Measurements from ENCODE around the gene C6orf163. TPM values are rescaled to one million over a fixed set of nuclear protein-coding genes. Genes with fewer than 3 reads are reported as not detected.
A peak's percentile ranks its signal among the peaks of the same experiment; 100 is the strongest.

The C6orf163 gene
- polyA plus RNA-seq, 1 donor from 2014 or later = 0.56 TPM

DNA sequence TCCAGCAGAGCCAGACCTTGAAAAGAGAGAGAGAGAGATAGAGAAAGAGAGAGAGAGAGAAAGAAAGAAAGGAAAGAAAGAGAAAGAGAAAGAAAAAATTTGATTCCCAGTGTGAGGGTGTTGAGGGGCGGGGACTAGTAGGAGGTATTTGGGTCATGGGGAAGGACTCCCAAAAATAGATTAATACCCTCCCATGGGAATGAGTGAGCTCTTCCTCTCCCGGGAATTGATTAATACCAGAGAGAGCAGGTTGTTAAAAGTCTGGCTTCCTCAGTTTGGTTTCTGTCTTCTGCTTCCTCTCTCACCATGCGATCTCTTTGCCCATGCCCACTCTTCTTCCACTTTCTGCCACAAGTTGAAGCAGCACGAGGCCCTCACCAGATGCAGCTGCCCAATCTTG, 34.3 kb downstream of the C6orf163 start:
- peaks cover 2% of the 10 kb centered on the region for H3K36me3 Mint-ChIP-seq
- H3K4me3 Mint-ChIP-seq = peak overlapping the region in 3 of 4 donors; percentile 44 to 87 (median 81)
- no peaks in the 10 kb centered on the region for H3K27me3 Mint-ChIP-seq
- no peaks in the 10 kb centered on the region for H3K9me3 Mint-ChIP-seq
- H3K4me1 Mint-ChIP-seq = peaks cover 11 to 15% (median 12%) of the 10 kb centered on the region in 3 donors
- H3K27ac Mint-ChIP-seq = peak overlapping the region; percentile 3 to 80 (median 13)

DNA sequence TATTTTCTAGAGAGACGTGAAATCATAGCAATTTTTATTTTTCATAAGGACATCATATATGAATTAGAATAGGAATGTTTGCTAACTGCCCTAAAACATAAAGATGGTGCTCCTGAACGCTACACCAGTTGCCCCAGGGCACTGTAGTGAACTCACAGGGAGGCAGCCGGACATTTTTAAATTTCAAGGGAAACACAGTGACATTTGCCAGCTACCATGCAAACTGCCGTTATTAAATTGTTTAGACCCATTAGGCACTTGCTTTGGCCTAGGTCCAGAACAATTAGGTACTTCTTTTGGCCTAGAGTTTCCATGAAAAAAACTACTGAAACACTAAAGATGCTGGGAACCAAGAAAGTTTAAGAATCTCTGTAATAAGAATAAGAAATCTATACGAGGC, 38.2 kb downstream of the C6orf163 start:
- Mint-ChIP-seq H3K27me3 (no peaks in the 10 kb centered on the region), H3K9me3 (no peaks in the 10 kb centered on the region), H3K36me3 (peaks cover 2% of the 10 kb centered on the region), H3K4me3 (no peak overlapping the region), H3K27ac (no peak overlapping the region), H3K4me1 (peaks cover 11 to 12% (median 11%) of the 10 kb centered on the region in 3 donors)

DNA sequence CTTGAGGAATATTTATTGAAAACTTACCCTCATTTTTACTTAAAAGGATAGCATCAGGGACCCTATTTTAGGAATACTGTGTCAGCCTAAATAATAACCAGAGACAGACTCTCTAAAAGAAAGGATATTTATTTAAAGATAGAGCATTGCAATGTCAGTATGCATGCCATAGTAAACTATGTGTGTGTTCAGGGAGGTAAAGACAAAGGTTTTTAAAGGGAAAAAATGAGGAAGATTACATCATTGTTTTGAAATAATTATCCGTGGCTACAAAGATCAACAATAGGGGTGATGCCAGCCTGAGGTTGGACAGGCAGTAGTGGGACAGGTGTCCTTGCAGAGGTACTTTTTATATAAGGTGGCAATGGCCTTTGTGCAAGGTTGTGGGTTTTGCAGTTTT, 39.4 kb downstream of the C6orf163 start:
- H3K4me3 Mint-ChIP-seq = no peak overlapping the region
- no peak overlapping the region for H3K27ac Mint-ChIP-seq
- H3K4me1 Mint-ChIP-seq = peaks cover 3 to 4% (median 3%) of the 10 kb centered on the region in 3 donors
- H3K9me3 Mint-ChIP-seq = no peaks in the 10 kb centered on the region
- H3K36me3 Mint-ChIP-seq = no peaks in the 10 kb centered on the region
- no peaks in the 10 kb centered on the region for H3K27me3 Mint-ChIP-seq

DNA sequence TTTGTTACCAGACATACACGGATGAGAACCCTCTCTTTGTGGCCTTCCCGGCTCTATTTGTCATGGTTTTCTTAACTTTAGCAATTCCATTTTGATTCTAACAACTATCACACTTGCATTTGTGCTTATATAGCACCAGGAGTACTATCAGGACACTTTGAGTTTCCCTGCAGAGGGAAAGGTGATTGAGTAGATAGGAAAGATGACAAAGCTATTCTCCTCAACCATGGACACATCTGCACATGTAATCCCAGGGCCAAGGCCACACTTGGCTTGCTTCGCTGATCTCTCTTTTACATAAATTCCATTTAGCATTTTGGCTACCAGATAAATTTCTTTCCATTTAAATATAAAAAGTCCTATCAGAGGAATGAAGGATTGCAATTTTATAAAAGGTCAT, 39.8 kb downstream of the C6orf163 start:
- H3K4me3 Mint-ChIP-seq = no peak overlapping the region
- no peaks in the 10 kb centered on the region for H3K9me3 Mint-ChIP-seq
- H3K27ac Mint-ChIP-seq = no peak overlapping the region
- H3K27me3 Mint-ChIP-seq = no peaks in the 10 kb centered on the region
- H3K4me1 Mint-ChIP-seq = peaks cover 0 to 1% (median 0%) of the 10 kb centered on the region in 3 donors
- no peaks in the 10 kb centered on the region for H3K36me3 Mint-ChIP-seq

DNA sequence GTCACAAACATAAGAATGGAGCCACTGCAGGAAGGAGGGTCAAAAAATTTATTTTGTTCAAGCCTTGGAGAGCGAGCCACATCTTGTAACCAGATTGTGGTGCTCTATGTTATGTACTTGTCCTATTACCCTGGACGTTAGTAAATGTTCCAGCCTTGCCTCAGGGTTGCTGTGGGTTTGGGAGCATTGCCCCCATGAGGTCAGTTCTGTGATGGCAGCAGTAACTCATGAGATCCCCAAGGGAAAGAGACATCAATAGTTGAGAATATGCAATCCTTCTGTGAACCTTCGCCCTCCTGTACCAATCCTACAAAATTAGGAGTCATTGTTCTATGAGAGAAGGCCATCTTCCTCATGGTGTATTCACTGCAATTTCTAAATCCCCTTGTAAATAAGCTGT, 46.7 kb downstream of the C6orf163 start:
- peaks cover 0 to 6% (median 2%) of the 10 kb centered on the region in 3 donors for H3K4me1 Mint-ChIP-seq
- no peak overlapping the region for H3K27ac Mint-ChIP-seq
- no peaks in the 10 kb centered on the region for H3K27me3 Mint-ChIP-seq
- H3K36me3 Mint-ChIP-seq = no peaks in the 10 kb centered on the region
- no peaks in the 10 kb centered on the region for H3K9me3 Mint-ChIP-seq
- no peak overlapping the region for H3K4me3 Mint-ChIP-seq

DNA sequence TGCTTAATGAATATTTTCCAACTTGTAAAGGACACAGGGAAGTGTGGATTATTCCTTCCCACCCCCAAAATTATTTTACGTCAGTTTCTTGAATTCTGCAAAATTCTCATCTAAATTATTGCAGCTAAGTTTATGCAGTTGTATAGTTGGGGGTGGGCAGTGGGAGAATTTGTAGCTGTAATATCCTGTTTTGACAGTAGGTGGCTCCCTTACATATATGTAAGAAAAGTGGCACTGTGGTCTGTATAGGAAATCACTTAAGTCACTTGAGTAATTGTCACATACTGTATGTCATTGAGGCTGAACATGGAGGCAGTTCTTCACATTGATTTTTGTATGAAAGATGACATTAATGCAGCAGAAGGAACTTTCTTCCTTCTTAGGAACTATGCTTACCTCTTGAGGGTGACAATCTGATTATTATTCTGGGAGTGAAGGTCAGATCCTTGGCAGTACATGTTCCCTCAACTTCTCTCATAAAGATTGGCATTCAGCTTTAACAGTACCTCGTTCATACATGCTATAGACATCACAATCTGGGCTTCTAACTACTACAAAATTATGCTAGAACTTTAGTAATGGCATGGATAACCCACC, 48.5 kb downstream of the C6orf163 start:
- no peak overlapping the region for H3K4me3 Mint-ChIP-seq
- H3K4me1 Mint-ChIP-seq = peaks cover 0 to 9% (median 4%) of the 10 kb centered on the region in 3 donors
- no peaks in the 10 kb centered on the region for H3K27me3 Mint-ChIP-seq
- no peak overlapping the region for H3K27ac Mint-ChIP-seq
- H3K36me3 Mint-ChIP-seq = no peaks in the 10 kb centered on the region
- H3K9me3 Mint-ChIP-seq = no peaks in the 10 kb centered on the region

DNA sequence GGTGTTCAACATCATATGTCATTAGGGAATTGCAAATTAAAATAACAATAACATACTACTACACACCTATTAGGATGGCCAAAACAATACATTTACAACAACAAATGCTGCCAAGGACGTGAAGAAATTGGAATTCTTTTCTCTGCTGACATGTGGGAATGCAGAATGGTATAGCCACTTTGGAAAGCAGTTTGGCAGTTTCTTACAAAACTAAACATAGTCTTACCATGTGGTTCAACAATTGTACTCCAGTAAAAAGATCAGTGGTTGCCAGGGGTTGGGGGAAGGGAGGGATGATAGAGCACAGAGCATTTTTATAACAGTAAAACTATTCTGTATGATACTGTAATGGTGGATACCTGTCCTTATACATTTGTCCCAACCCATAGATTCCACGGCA, 50.8 kb downstream of the C6orf163 start:
- H3K27me3 Mint-ChIP-seq = no peaks in the 10 kb centered on the region
- no peaks in the 10 kb centered on the region for H3K9me3 Mint-ChIP-seq
- no peak overlapping the region for H3K4me3 Mint-ChIP-seq
- peaks cover 0 to 9% (median 4%) of the 10 kb centered on the region in 3 donors for H3K4me1 Mint-ChIP-seq
- no peak overlapping the region for H3K27ac Mint-ChIP-seq
- H3K36me3 Mint-ChIP-seq = peaks cover 4% of the 10 kb centered on the region

DNA sequence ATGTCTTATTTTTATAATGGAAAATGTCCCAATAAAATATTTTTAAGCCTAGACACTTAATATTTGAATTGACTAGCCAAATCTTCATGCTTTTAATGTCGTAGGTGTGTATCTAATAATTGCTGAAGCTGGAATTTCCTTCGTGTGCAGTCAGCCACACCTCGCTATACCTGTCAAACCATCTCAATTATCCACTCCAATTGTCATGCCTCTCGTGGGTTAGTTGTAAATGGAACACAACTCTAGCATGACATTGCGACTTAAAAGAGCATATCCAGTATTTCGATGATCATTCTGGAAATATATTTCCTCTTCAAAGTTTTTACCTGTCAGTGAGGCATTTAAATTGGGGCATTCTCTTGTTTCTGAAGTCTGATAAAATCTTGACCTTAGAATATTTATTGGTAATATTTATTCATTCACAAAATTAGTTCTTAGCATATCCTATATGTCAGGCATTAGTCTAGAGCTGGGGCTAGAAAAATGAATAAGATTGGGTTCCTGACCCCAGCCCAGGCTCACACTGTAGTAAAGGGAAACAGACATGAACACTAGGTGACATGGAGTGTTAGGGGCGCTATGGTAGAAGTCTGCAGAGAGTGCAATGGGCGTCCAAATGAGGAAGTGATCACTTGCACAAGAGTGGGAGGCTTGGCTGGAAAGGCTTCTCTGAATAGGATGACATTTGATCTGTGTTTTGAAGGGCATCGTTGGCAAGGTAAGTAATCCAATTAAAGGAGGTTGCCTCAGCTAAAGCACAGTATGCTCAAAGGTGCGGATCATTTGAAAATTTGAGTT, 52.2 kb downstream of the C6orf163 start:
- peaks cover 0 to 8% (median 4%) of the 10 kb centered on the region in 3 donors for H3K4me1 Mint-ChIP-seq
- H3K4me3 Mint-ChIP-seq = no peak overlapping the region
- no peaks in the 10 kb centered on the region for H3K9me3 Mint-ChIP-seq
- no peak overlapping the region for H3K27ac Mint-ChIP-seq
- peaks cover 4% of the 10 kb centered on the region for H3K36me3 Mint-ChIP-seq
- no peaks in the 10 kb centered on the region for H3K27me3 Mint-ChIP-seq

DNA sequence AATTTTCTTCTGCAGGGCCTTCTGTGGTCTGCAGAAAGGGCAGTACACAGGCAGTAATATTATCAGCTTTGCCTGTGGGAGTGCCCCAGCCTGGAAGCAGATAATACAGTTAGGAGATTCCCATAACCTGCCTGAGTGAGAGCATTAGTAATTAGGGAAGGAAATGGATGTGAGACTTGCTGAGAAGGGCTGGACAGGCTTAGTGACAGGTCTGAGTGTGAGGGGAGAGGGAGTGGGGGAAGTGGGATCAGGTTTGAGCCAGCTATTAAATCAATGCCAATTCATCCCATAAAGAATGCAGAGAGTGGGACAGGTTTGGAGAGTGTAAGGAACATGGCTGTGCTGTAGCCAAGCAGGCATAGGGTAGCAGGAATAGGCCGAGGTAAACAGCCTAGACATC, 53.0 kb downstream of the C6orf163 start:
- Mint-ChIP-seq H3K27me3 (no peaks in the 10 kb centered on the region), H3K27ac (no peak overlapping the region), H3K9me3 (no peaks in the 10 kb centered on the region)

DNA sequence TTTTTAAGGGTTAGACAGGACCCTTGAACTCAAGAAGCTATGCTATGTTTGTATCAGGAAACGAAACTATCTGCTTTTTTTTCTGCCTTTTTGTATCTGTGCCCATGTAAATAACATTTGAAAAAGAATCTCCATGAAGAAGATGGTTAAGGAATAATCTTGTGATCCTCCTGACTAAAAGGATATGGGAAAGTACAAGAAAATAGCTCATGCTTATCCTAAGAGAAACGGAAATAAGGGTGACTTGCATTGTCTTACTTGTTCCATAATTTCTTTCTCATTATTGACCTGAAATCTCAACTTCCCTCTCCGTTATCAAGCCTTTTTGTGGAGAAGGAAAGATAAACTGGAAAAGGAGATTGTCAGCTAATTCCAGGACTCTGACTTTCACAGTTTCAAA, 57.2 kb downstream of the C6orf163 start:
- peaks cover 4% of the 10 kb centered on the region for H3K36me3 Mint-ChIP-seq
- H3K27ac Mint-ChIP-seq = no peak overlapping the region
- no peak overlapping the region for H3K4me3 Mint-ChIP-seq
- H3K9me3 Mint-ChIP-seq = no peaks in the 10 kb centered on the region
- peaks cover 0 to 4% (median 2%) of the 10 kb centered on the region in 3 donors for H3K4me1 Mint-ChIP-seq
- H3K27me3 Mint-ChIP-seq = no peaks in the 10 kb centered on the region

More for the DNA sequence above, 53.0 kb downstream of the C6orf163 start:
- Mint-ChIP-seq H3K36me3 (peaks cover 4% of the 10 kb centered on the region), H3K4me3 (no peak overlapping the region), H3K4me1 (peaks cover 0 to 8% (median 4%) of the 10 kb centered on the region in 3 donors)

DNA sequence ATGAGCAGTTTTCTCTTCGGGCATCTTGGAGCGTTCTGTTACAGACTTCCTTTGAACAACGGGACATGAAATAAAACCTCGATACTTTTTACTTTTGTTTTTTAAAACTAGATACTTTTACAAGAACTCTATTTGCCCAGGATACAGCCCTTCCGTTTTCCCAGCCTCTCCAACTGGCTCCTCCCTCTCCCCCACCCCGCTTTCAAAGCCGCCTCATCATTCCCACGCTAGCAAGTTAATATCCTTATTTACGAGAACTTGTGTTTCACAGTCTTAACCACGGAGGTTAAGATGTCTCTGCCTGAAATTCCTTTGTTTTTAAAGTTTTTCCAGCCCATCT, 62.9 kb downstream of the C6orf163 start:
- H3K27ac Mint-ChIP-seq = peak overlapping the region; percentile 76 to 95 (median 94)
- peaks cover 6% of the 10 kb centered on the region for H3K27me3 Mint-ChIP-seq
- H3K4me1 Mint-ChIP-seq = peaks cover 0 to 4% (median 3%) of the 10 kb centered on the region in 3 donors
- peaks cover 0 to 3% (median 0%) of the 10 kb centered on the region in 3 donors for H3K9me3 Mint-ChIP-seq
- peak overlapping the region; percentile 88 to 97 (median 94) for H3K4me3 Mint-ChIP-seq
- H3K36me3 Mint-ChIP-seq = peaks cover 2% of the 10 kb centered on the region

DNA sequence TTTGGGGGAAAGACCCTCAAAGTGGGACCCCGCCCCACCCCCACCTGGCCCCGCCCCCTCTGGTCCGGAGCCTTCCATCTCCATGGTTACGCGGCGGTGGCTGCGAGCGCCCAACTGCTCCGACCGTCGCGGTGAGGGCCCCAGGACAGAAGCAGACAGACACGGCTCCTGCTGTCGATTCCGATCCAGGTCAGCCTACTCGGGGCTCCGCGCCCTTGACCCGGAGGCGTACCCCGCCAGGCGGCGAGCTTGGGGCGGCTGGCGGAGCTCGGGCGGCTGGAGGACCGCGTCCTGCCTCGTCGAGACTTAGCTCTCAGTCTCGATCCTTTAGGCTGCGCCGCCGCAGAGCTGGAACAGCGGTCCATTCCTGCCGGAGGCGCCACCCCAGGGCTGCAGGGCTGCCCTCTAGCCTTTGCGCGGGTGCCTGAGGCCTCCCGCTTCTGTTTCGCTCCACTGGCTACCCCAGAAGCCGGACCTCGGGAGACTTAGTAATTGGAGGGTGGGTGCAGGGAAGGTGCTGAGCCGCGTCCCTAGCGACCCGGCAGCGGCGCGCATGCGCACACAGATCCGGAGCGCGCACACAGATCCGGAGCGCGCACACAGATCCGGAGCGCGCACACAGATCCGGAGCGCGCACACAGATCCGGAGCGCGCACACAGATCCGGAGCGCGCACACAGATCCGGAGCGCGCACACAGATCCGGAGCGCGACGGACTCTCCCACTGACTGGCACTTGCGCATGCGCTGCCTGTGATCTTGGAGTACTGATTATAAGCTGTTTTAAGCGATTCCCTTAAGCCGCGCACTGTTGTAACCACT, 63.5 kb downstream of the C6orf163 start, which contains the start of gene CFAP206:
CFAP206 (plus strand) TSS at position 72 of the 820 bp plus-strand sequence. CDS start 1,868 bp downstream, outside the sequence.
- H3K27ac Mint-ChIP-seq = peak within 1 kb of the TSS; percentile 94 to 96 (median 95)
- peaks cover 0 to 4% (median 3%) of the 10 kb centered on the region in 3 donors for H3K4me1 Mint-ChIP-seq
- H3K36me3 Mint-ChIP-seq = peaks cover 2% of the 10 kb centered on the region
- peaks cover 0 to 3% (median 0%) of the 10 kb centered on the region in 3 donors for H3K9me3 Mint-ChIP-seq
- H3K27me3 Mint-ChIP-seq = peaks cover 6% of the 10 kb centered on the region
- H3K4me3 Mint-ChIP-seq = peak within 1 kb of the TSS; percentile 88 to 97 (median 94)

DNA sequence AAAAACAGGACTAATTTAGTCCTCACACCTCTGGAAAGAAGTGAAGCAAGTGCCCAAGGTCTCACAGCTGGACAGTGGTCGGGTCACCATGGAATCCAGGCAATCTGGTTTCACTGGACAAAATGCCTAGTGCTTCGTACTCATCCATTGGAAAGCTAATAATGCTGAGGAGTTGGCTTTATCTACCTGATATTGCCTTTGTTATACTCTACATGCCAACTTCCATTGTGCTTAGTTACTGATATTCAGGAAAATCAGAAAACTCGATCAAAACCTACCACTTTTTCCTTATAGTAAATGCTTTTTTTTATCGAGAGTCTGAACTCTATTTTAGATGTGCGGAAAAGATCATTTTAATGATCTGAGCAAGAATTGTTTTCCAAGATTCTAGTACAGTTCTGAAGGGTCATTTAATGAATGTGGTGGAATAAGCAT, 64.1 kb downstream of the C6orf163 start:
- H3K36me3 Mint-ChIP-seq = peaks cover 2% of the 10 kb centered on the region
- H3K27me3 Mint-ChIP-seq = peaks cover 6% of the 10 kb centered on the region
- peaks cover 0 to 4% (median 3%) of the 10 kb centered on the region in 3 donors for H3K4me1 Mint-ChIP-seq
- peak overlapping the region; percentile 82 to 96 (median 95) for H3K27ac Mint-ChIP-seq
- H3K9me3 Mint-ChIP-seq = peaks cover 0 to 3% (median 0%) of the 10 kb centered on the region in 3 donors
- peak overlapping the region; percentile 88 to 97 (median 94) for H3K4me3 Mint-ChIP-seq
